ENCODE measurements around the gene CATSPERB.
"Not testable (repeated sequence)": the region's sequence is repeated elsewhere in the genome, so short reads cannot be mapped to it uniquely, and the experiment has no call there.

Gene CATSPERB

GRCh38 chr14:91692075-91692474, 39.8 kb downstream of the CATSPERB start:
- H3K4me3 ChIP-seq (ENCODE audit: low read depth, low read length), result no peak overlapping the region

GRCh38 chr14:91689608-91690007, 42.3 kb downstream of the CATSPERB start:
- H3K4me3 ChIP-seq (ENCODE audit: low read depth, low read length), result no peak overlapping the region
- TF ChIP-seq CTCF (IDR thresholded peaks at IDR 0.05; ENCODE audit: low read depth, low read length), result no peak

More at GRCh38 chr14:91692075-91692474, 39.8 kb downstream of the CATSPERB start:
- no peak for TF ChIP-seq CTCF (IDR thresholded peaks at IDR 0.05; ENCODE audit: low read depth, low read length)

- H3K4me3 ChIP-seq (ENCODE audit: low read depth, low read length), result not testable (repeated sequence)
Measured at GRCh38 chr14:91687436-91687835, 44.5 kb downstream of the CATSPERB start.

- H3K4me3 ChIP-seq (ENCODE audit: low read depth, low read length), result no peak overlapping the region
- TF ChIP-seq CTCF (IDR thresholded peaks at IDR 0.05; ENCODE audit: low read depth, low read length), result no peak
Measured at GRCh38 chr14:91685600-91685999, 46.3 kb downstream of the CATSPERB start.

- TF ChIP-seq CTCF (IDR thresholded peaks at IDR 0.05; ENCODE audit: low read depth, low read length), result no peak
- H3K4me3 ChIP-seq (ENCODE audit: low read depth, low read length), result no peak overlapping the region
Measured at GRCh38 chr14:91681893-91682563, 49.9 kb downstream of the CATSPERB start.

GRCh38 chr14:91681118-91681517, 50.8 kb downstream of the CATSPERB start:
- no peak overlapping the region for H3K4me3 ChIP-seq (ENCODE audit: low read depth, low read length)
- TF ChIP-seq CTCF (IDR thresholded peaks at IDR 0.05; ENCODE audit: low read depth, low read length), result no peak

- no peak for TF ChIP-seq CTCF (IDR thresholded peaks at IDR 0.05; ENCODE audit: low read depth, low read length)
- no peak overlapping the region for H3K4me3 ChIP-seq (ENCODE audit: low read depth, low read length)
Measured at GRCh38 chr14:91679273-91679672, 52.6 kb downstream of the CATSPERB start.

GRCh38 chr14:91677687-91678086, 54.2 kb downstream of the CATSPERB start:
- H3K4me3 ChIP-seq (ENCODE audit: low read depth, low read length), result not testable (repeated sequence)

Measured in WI38 (cell line).